Measurements from ENCODE around the gene FBXO7. TPM values are rescaled to one million over a fixed set of nuclear protein-coding genes. Genes with fewer than 3 reads are reported as not detected.

Gene FBXO7
- total and polyA plus RNA-seq, 7 donors, result 25.6 to 49.8 (median 28.2) TPM

DNA sequence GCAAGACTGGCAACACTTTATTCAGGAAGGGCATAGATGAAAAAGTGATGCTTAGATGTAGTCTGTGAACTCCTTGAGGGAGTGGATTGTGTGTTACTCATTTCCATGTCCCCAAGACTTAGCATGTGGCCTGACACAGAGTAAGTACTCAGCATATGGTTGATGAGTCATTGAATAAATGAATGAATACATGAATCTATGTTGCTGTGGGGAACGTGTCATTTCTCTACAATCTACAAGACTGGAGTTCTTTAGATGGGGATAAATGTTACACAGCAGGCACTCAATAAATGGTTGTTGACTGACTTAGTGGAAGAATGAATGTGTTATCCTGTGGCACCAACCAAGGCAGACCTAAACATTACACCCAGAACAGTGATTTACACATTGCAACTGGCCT lies 28.3 kb upstream of the FBXO7 start:
- Histone ChIP-seq H3K9me3 (no peaks in the 10 kb centered on the region), H3K4me3 (no peak overlapping the region), H3K27me3 (ENCODE audit: insufficient read depth in 3 of 3, low read length in 2 of 3) (peaks cover 2 to 10% (median 9%) of the 10 kb centered on the region in 3 donors), H3K4me1 (no peaks in the 10 kb centered on the region), H3K36me3 (ENCODE audit: insufficient read depth in 1 of 2, low read depth in 1 of 2) (no peaks in the 10 kb centered on the region), H3K27ac (no peak overlapping the region)
- TF ChIP-seq, protein P1, sequence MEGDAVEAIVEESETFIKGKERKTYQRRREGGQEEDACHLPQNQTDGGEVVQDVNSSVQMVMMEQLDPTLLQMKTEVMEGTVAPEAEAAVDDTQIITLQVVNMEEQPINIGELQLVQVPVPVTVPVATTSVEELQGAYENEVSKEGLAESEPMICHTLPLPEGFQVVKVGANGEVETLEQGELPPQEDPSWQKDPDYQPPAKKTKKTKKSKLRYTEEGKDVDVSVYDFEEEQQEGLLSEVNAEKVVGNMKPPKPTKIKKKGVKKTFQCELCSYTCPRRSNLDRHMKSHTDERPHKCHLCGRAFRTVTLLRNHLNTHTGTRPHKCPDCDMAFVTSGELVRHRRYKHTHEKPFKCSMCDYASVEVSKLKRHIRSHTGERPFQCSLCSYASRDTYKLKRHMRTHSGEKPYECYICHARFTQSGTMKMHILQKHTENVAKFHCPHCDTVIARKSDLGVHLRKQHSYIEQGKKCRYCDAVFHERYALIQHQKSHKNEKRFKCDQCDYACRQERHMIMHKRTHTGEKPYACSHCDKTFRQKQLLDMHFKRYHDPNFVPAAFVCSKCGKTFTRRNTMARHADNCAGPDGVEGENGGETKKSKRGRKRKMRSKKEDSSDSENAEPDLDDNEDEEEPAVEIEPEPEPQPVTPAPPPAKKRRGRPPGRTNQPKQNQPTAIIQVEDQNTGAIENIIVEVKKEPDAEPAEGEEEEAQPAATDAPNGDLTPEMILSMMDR (IDR thresholded peaks at IDR 0.05), result no peak
- intact Hi-C loops (cut with DNase I), result no loop called here
- DNase-seq (no peak), ATAC-seq (no peak)
- WGBS, 3 donors, result 55 to 68% (median 61%) methylated on average over 1 of the region's 1 CpG

DNA sequence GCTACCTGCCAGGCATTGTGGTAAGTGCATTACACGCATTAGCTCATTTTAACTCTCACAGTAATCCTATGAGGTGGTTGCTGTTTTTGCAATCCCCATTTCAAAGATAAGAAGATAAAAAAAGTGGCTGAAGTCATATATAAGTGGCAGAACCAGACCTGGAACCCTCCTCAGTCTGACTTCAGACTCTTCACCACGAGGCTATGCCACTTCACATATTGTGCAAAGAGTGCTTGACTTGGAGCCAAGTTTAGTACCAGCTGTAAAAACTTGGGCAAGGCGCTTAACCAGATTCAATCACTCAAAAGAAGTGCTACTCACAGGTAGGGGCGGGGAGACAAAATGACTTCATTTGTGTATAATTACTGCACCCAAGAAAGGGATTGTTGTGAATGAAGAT lies 25.6 kb upstream of the FBXO7 start:
- TF ChIP-seq, protein P1 (IDR thresholded peaks at IDR 0.05), result no peak
- intact Hi-C loops (cut with DNase I), result no loop called here
- WGBS, 3 donors, result 64 to 67% (median 66%) methylated on average over 4 of the region's 4 CpGs
- Histone ChIP-seq H3K27ac (no peak overlapping the region), H3K4me1 (no peaks in the 10 kb centered on the region), H3K36me3 (ENCODE audit: insufficient read depth in 1 of 2, low read depth in 1 of 2) (no peaks in the 10 kb centered on the region), H3K4me3 (no peak overlapping the region), H3K9me3 (no peaks in the 10 kb centered on the region), H3K27me3 (ENCODE audit: insufficient read depth in 3 of 3, low read length in 2 of 3) (peaks cover 0 to 9% (median 4%) of the 10 kb centered on the region in 3 donors)
- no peak for ATAC-seq
- no peak for DNase-seq

DNA sequence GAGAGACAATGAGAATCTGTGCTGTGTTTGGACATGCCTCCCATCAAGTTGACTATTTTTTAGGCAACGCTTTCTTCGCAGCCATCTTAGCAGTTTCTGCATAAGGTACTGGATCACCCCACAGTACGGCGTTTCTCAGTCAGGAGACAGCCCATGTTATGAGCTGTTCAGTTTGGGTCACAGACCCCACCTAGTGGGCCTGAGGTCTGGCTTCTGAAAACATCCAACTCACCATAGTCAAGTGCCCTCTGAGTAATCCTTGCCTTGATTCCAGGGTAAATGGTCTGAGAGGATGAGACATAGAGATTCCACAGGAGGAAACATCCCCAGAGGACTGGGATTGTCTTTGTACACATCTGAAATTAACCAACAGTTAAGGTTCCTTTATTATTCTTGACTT lies 17.6 kb upstream of the FBXO7 start:
- ATAC-seq (no peak), DNase-seq (no peak)
- WGBS, 3 donors, result 84 to 90% (median 86%) methylated on average over 4 of the region's 4 CpGs
- Histone ChIP-seq H3K4me3 (no peak overlapping the region), H3K27ac (no peak overlapping the region), H3K4me1 (no peaks in the 10 kb centered on the region), H3K27me3 (ENCODE audit: insufficient read depth in 3 of 3, low read length in 2 of 3) (peaks cover 0 to 36% (median 3%) of the 10 kb centered on the region in 3 donors), H3K9me3 (no peaks in the 10 kb centered on the region), H3K36me3 (ENCODE audit: insufficient read depth in 1 of 2, low read depth in 1 of 2) (no peaks in the 10 kb centered on the region)
- intact Hi-C loops (cut with DNase I), result no loop called here
- TF ChIP-seq, protein P1 (IDR thresholded peaks at IDR 0.05), result no peak

DNA sequence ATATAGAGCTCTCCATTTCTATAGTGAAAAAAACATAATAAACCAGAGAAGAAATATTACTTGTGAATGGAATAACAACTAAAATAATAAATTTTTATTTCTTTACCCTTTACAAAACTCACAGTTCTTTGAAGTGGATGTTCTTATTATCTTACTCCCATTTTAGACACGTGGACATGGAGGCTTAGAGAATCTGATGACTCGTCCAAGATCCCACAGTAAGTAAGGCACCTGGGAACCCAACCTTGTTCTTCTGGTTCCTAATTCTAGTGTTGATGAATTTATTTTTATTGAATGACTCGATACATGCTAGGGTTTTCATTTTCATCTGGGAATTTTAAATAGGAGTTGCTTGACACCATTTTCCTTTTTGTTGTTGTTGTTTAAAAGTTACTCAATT lies 12.2 kb upstream of the FBXO7 start:
- WGBS, 3 donors, result 54 to 63% (median 55%) methylated on average over 3 of the region's 3 CpGs
- DNase-seq (no peak), ATAC-seq (no peak)
- Histone ChIP-seq H3K27me3 (ENCODE audit: insufficient read depth in 3 of 3, low read length in 2 of 3) (peaks cover 3 to 28% (median 3%) of the 10 kb centered on the region in 3 donors), H3K9me3 (no peaks in the 10 kb centered on the region), H3K36me3 (ENCODE audit: insufficient read depth in 1 of 2, low read depth in 1 of 2) (no peaks in the 10 kb centered on the region), H3K4me3 (no peak overlapping the region), H3K27ac (no peak overlapping the region), H3K4me1 (no peaks in the 10 kb centered on the region)
- TF ChIP-seq, protein P1 (IDR thresholded peaks at IDR 0.05), result no peak
- intact Hi-C loops (cut with DNase I), result no loop called here

DNA sequence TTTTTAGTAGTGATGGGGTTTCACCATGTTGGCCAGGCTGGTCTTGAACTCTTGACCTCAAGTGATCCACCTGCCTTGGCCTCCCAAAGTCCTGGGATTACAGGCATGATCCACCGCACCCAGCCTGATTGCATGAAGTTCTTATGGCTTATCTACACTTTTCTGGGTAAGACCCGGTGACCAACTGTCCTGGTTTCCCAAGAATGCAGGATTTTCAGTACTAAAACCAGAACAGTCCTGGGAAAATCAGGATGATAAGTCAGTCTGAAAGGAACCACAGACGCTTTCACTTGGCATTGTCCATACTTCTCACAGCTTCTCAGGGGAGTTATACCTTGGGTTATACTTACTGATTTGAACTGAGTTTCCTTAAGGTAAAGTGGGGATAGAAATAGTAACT lies 8.9 kb upstream of the FBXO7 start:
- H3K36me3 ChIP-seq (ENCODE audit: insufficient read depth in 1 of 2, low read depth in 1 of 2), result no peaks in the 10 kb centered on the region
- WGBS, 3 donors, result 68 to 82% (median 77%) methylated on average over 3 of the region's 3 CpGs
- intact Hi-C loops (cut with DNase I), result no loop called here
- H3K27ac ChIP-seq, result no peak overlapping the region
- peaks cover 3 to 25% (median 3%) of the 10 kb centered on the region in 3 donors for H3K27me3 ChIP-seq (ENCODE audit: insufficient read depth in 3 of 3, low read length in 2 of 3)
- no peaks in the 10 kb centered on the region for H3K4me1 ChIP-seq
- H3K9me3 ChIP-seq, result no peaks in the 10 kb centered on the region
- DNase-seq, result no peak
- TF ChIP-seq, protein P1 (IDR thresholded peaks at IDR 0.05), result no peak
- ATAC-seq, result no peak
- H3K4me3 ChIP-seq, result no peak overlapping the region

Data from psoas muscle (tissue), 8 donors.